ENCODE data around the gene CEP57L1.

- TF ChIP-seq POLR2A (IDR thresholded peaks at IDR 0.05; ENCODE audit: extremely low read depth, insufficient read length) = no peak
- no peak for TF ChIP-seq CTCF (IDR thresholded peaks at IDR 0.05; ENCODE audit: low read depth, low read length)
- TF ChIP-seq MYC (IDR thresholded peaks at IDR 0.05; ENCODE audit: low read depth, low read length) = no peak
Observed at GRCh38 chr6:109091314-109092024, 3.8 kb upstream of the CEP57L1 start.
